GM12878 (cell line): ENCODE measurements around the gene MYCBPAP. TPM values are rescaled to one million over a fixed set of nuclear protein-coding genes. Genes with fewer than 3 reads are reported as not detected.

ENCODE experiments used
- ATAC-seq: fragments of 200-7000 bp; cut with Tn5 transposase; 3 replicates; pipeline ENCODE4 v1.9.1; 2020; ENCODE audit warnings: mild to moderate bottlenecking, moderate library complexity
- BruUV-seq: library from RNA; stranded (reverse); fragments of 400-500 nt; replicated peaks from 2 replicates; lab custom pipeline; 2021; lab: Mats Ljungman, UMichigan
- CTCF ChIA-PET: fragments of 300-600 bp; sonication (Branson Sonifier 250); formaldehyde crosslinking; extraction: SDS; loops from one replicate; lab custom pipeline; 2021; ENCODE audit warnings: inconsistent platforms; lab: Yijun Ruan, JAX
- POLR2A ChIA-PET: fragments of 350-600 bp; formaldehyde crosslinking; extraction: SDS; loops from one replicate; lab custom pipeline; 2021; ENCODE audit warnings: inconsistent platforms; lab: Charles Lee
- RAD21 ChIA-PET: fragments of 300-600 bp; sonication (Branson Sonifier 250); formaldehyde crosslinking; loops from one replicate; lab custom pipeline; 2023; ENCODE audit warnings: antibody characterized with exemption; ENCODE audit not compliant: unreplicated experiment; lab: Charles Lee
- SMC1A ChIA-PET: fragments of 300-600 bp; sonication (Branson Sonifier 250); formaldehyde crosslinking; loops from one replicate; lab custom pipeline; 2023; ENCODE audit not compliant: unreplicated experiment, uncharacterized antibody; lab: Charles Lee
- DNase-seq: peaks from one replicate; pipeline ENCODE4 v3.0.0-alpha.2; 2011; ENCODE audit warnings: low read depth, low spot score
- FAIRE-seq: peaks from 3 replicates; lab custom pipeline; 2011; peaks lifted over from hg19 to GRCh38; lab: Jason Lieb, UNC
- H2AFZ ChIP-seq: 2 replicates; pipeline ENCODE4 v1.6.0; 2011; ENCODE audit warnings: low read depth, low read length, control low read depth; ENCODE audit not compliant: control insufficient read depth
- H3K27ac ChIP-seq: 2 replicates; pipeline ENCODE4 v1.5.1; 2011; ENCODE audit warnings: control low read depth; ENCODE audit not compliant: control insufficient read depth, insufficient read depth
- H3K27me3 ChIP-seq, 2 experiments: replicated peaks in 1 of 2; 2 replicates each; pipeline versions ENCODE4 v1.6.0 to v1.6.1; 2011; ENCODE audit warnings: low read length in 1 of 2; ENCODE audit not compliant: control insufficient read depth in 2 of 2, insufficient read depth in 2 of 2
- H3K36me3 ChIP-seq, 2 experiments: 2 replicates each; pipeline ENCODE4 v1.5.1; 2011; ENCODE audit warnings: low read length in 1 of 2; ENCODE audit not compliant: control insufficient read depth in 2 of 2, insufficient read depth in 2 of 2
- H3K4me1 ChIP-seq: 2 replicates; pipeline ENCODE4 v1.6.1; 2011; ENCODE audit warnings: mild to moderate bottlenecking, low read length, moderate library complexity, mixed read lengths; ENCODE audit not compliant: control insufficient read depth, insufficient read depth
- H3K4me2 ChIP-seq: 2 replicates; pipeline ENCODE4 v1.6.0; 2011; ENCODE audit warnings: control low read depth; ENCODE audit not compliant: control insufficient read depth, insufficient read depth
- H3K4me3 ChIP-seq: fragments of 200-600 bp; sonication (generic); 2 replicates; pipeline ENCODE4 v1.5.1; 2016
- H3K79me2 ChIP-seq: 2 replicates; pipeline ENCODE4 v1.6.0; 2011; ENCODE audit warnings: low read length; ENCODE audit not compliant: control insufficient read depth, insufficient read depth
- H3K9ac ChIP-seq: 2 replicates; pipeline ENCODE4 v1.8.0; 2011; ENCODE audit warnings: low read length, control low read depth, mixed read lengths; ENCODE audit not compliant: control insufficient read depth, insufficient read depth
- H3K9me3 ChIP-seq: replicated peaks from 3 replicates; pipeline ENCODE4 v1.5.1; 2011; ENCODE audit warnings: mild to moderate bottlenecking, low read length; ENCODE audit not compliant: control insufficient read depth, insufficient read depth
- H4K20me1 ChIP-seq: 2 replicates; pipeline ENCODE4 v1.6.0; 2011; ENCODE audit not compliant: control insufficient read depth, insufficient read depth
- CBX5 ChIP-seq: sonication (generic); IDR thresholded peaks from 2 replicates; pipeline ENCODE4 v1.6.1; 2016; ENCODE audit warnings: low read depth, moderate library complexity, mild to moderate bottlenecking, inconsistent platforms
- DPF2 ChIP-seq: fragments of 450-650 bp; IDR thresholded peaks from 2 replicates; pipeline ENCODE4 v1.6.1; 2017; ENCODE audit warnings: mild to moderate bottlenecking
- EGR1 ChIP-seq, 2 experiments: IDR thresholded peaks; 1 replicate in 1 of 2; 2 replicates in 1 of 2; pipeline ENCODE4 v1.6.1; 2011 to 2012; ENCODE audit warnings: low read depth in 2 of 2, low read length in 2 of 2, borderline replicate concordance in 1 of 2, mild to moderate bottlenecking in 1 of 2, moderate library complexity in 1 of 2
- ETV6 ChIP-seq, 2 experiments: fragments of 450-650 bp in 1 of 2; IDR thresholded peaks in 1 of 2; conservative IDR thresholded peaks in 1 of 2; 2 replicates each; pipeline ENCODE4 v1.6.1; 2014; ENCODE audit warnings: antibody characterized with exemption in 1 of 2, borderline replicate concordance in 1 of 2, low read depth in 1 of 2, mild to moderate bottlenecking in 1 of 2, moderate library complexity in 1 of 2
- GATAD2B ChIP-seq: fragments of 450-650 bp; conservative IDR thresholded peaks from 2 replicates; pipeline ENCODE4 v1.6.1; 2017; ENCODE audit warnings: low read depth, mild to moderate bottlenecking, moderate library complexity
- HDGF ChIP-seq: fragments of 450-650 bp; IDR thresholded peaks from 2 replicates; pipeline ENCODE4 v1.6.1; 2016; ENCODE audit warnings: antibody characterized with exemption
- IRF4 ChIP-seq: IDR thresholded peaks from 2 replicates; pipeline ENCODE4 v1.6.1; 2011; ENCODE audit warnings: low read depth, low read length
- KLF5 ChIP-seq: fragments of 450-650 bp; IDR thresholded peaks from 2 replicates; pipeline ENCODE4 v1.6.1; 2014; ENCODE audit warnings: mild to moderate bottlenecking; ENCODE audit not compliant: partially characterized antibody
- MYB ChIP-seq: fragments of 150-350 bp; IDR thresholded peaks from 2 replicates; pipeline ENCODE4 v1.6.1; 2014; ENCODE audit warnings: mild to moderate bottlenecking, low read depth, low read length, borderline replicate concordance
- NR2C2 ChIP-seq: IDR thresholded peaks from 2 replicates; pipeline ENCODE4 v1.6.1; 2011; ENCODE audit warnings: borderline replicate concordance, low read depth; ENCODE audit not compliant: control insufficient read depth, insufficient read length
- NR2F1 ChIP-seq: fragments of 450-650 bp; conservative IDR thresholded peaks from 2 replicates; pipeline ENCODE4 v1.6.1; 2017; ENCODE audit warnings: mild to moderate bottlenecking
- RFX5 ChIP-seq: IDR thresholded peaks from 2 replicates; pipeline ENCODE4 v1.6.1; 2011; ENCODE audit warnings: low read depth, low read length, improper control_type of control experiment
- SMAD5 ChIP-seq: IDR thresholded peaks from 2 replicates; pipeline ENCODE4 v1.6.1; 2016; ENCODE audit warnings: antibody characterized with exemption, low read depth
- TARDBP ChIP-seq: IDR thresholded peaks from 2 replicates; pipeline ENCODE4 v1.6.1; 2016; ENCODE audit warnings: borderline replicate concordance
- TCF12 ChIP-seq: IDR thresholded peaks from 2 replicates; pipeline ENCODE4 v1.6.1; 2011; ENCODE audit warnings: low read depth, mild to moderate bottlenecking, low read length
- TCF7 ChIP-seq: IDR thresholded peaks from 2 replicates; pipeline ENCODE4 v1.6.1; 2014; ENCODE audit warnings: antibody characterized with exemption, borderline replicate concordance
- WGBS: methylation state at CpG from one replicate; pipeline ENCODE4 v1.1.6; 2016; ENCODE audit warnings: low lambda C conversion rate; ENCODE audit not compliant: insufficient replicate concordance, insufficient coverage; ENCODE audit errors: missing lambda C conversion rate; 5-methylcytosine and 5-hydroxymethylcytosine counted together
- in situ Hi-C: fragments of 300-500 bp; cut with MboI; formaldehyde crosslinking; loops from 9 replicates; pipeline ENCODE4 v1.14.3; 2018; ENCODE audit warnings: mixed read lengths
- intact Hi-C: fragments of 100-400 bp; cut with micrococcal nuclease; formaldehyde crosslinking; loops from one replicate; pipeline ENCODE4 v1.14.2; 2022; ENCODE audit not compliant: unreplicated experiment
- polyA plus RNA-seq, 11 experiments: library from polyadenylated mRNA; depleted of rRNA in 4 of 11; unstranded in 6 of 11; stranded (reverse) in 5 of 11; fragments of >200 nt; fragmentation: Nextera tagmentation in 4 of 11; fragmentation: Illumina TruSeq in 1 of 11; extraction: Ambion mirVana in 4 of 11; extraction: Trizol in 1 of 11; gene quantifications; 1 replicate in 1 of 11; 2 replicates in 10 of 11; pipeline versions ENCODE4 v1.2.1 to v1.2.3, GENCODE V29; 2011 to 2016; ENCODE audit warnings: inconsistent platforms in 2 of 11, missing spikeins in 2 of 11, low read depth in 1 of 11
- total RNA-seq, 4 experiments: library from RNA; depleted of rRNA in 3 of 4; stranded (reverse); fragments of >200 nt in 3 of 4; fragmentation: Illumina TruSeq in 1 of 4; extraction: Trizol in 1 of 4; gene quantifications; 2 replicates each; pipeline versions ENCODE4 v1.2.1 to v1.2.3, GENCODE V29; 2013 to 2021
- TF ChIP-seq, protein P1 (sequence below): fragments of 450-650 bp; IDR thresholded peaks from 2 replicates; pipeline ENCODE4 v1.6.1; 2016; ENCODE audit warnings: mild to moderate bottlenecking
- TF ChIP-seq, protein P2 (sequence below): fragments of 450-650 bp; IDR thresholded peaks from 2 replicates; pipeline ENCODE4 v1.6.1; 2016; ENCODE audit warnings: mild to moderate bottlenecking
- TF ChIP-seq, protein P3 (sequence below): fragments of 450-650 bp; IDR thresholded peaks from 2 replicates; pipeline ENCODE4 v1.6.1; 2017; ENCODE audit warnings: borderline replicate concordance

Gene MYCBPAP
- total and polyA plus RNA-seq, 10 of the 15 experiments (the other 5 are each of a cell fraction or from before 2014, with no cell fraction given) = 0.23 to 2.7 (median 1.5) TPM

DNA sequence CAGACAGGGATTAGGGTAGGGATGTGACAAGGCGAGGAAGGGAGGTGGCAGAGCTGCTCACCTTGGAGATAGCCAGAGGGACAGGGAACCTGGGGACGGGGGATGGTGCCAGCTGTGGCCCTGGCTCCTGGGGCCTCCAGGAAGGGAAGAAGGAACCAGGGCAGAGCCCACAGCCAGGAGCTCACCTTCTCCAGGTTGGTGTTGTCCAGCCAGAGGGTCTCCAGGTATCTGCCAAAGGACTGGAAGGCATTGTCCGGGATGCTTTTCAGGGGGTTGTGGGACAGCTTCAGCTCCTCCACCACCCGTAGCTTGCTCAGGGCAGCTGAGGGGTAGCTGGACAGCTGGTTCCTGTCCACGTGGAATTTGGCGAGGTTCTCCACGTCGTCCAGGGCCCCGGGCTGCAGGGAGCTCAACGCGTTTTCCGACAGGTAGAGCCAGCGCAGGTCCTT, 40.4 kb upstream of the MYCBPAP start (continued):
- TF ChIP-seq MYB (no peak), ETV6 (conservative IDR thresholded peaks at IDR 0.05 in 1 of 2, IDR thresholded peaks at IDR 0.05 in 1 of 2; ENCODE audit: borderline replicate concordance in 1 of 2, low read depth in 1 of 2) (no peak), GATAD2B (no peak), EGR1 (IDR thresholded peaks at IDR 0.05; ENCODE audit: borderline replicate concordance in 1 of 2, low read depth in 2 of 2, low read length in 2 of 2) (no peak)

DNA sequence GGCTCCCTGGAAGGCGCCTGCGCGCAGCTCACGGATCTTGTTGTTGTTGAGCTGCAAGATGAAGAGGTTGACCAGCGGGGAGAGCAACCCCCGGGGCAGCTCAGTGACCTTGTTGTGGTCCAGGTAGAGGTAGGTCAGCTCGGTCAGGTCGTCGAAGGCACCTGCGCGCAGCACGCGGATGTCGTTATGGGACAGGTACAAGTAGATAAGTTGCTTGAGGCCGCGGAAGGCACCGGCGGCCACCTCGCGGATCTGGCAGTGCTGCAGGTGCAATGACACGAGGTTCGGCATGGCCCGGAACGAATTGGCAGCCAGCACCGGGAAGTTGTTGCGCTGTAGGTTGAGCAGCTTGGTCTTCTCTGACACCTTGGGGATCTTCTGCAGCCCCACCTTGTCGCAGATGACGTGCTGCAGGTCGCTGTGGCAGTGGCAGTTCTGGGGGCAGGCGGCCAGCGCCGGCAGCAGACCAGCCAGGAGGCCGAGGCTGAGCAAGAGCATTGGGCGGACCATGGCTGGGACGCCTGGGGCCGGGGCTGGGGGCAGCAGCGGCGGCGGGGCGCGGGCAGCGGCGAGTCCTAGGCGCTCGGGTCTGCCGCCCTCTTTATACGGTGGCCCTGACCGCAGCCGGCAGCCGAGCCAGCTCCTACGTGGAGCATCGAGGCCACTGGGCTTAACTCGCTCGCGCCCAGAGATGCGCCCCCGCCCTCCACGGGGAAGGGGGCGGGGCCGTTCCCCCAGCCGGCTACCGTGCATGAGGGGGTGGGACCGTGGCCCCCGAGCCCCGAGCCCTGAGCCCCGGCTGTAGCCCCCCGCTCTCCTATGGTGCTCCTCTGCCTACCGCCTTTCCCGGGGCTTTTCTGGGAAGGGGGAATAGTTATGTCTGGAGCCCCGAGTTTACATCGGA, 39.7 kb upstream of the MYCBPAP start, which contains the start of gene CHAD:
CHAD (minus strand) TSS at position 577 of the 904 bp plus-strand sequence; CDS start at position 510, 67 bp downstream.
- no peak within 1 kb of the TSS for H3K4me2 ChIP-seq
- BruUV-seq = no TSS peak
- FAIRE-seq = no peak
- POLR2A ChIA-PET = no interaction called here
- no peak within 1 kb of the TSS for H2AFZ ChIP-seq
- H4K20me1 ChIP-seq = no peaks in the 10 kb centered on the region
- no peaks in the 10 kb centered on the region for H3K36me3 ChIP-seq
- ATAC-seq = no peak
- no peak within 1 kb of the TSS for H3K4me3 ChIP-seq
- no peak for DNase-seq
- TF ChIP-seq HDGF (no peak), TARDBP (no peak), KLF5 (no peak), DPF2 (no peak), MYB (no peak), IRF4 (no peak), NR2F1 (no peak), CBX5 (no peak), TCF12 (no peak), SMAD5 (no peak), NR2C2 (no peak), GATAD2B (no peak), TCF7 (no peak), RFX5 (no peak)
- TF ChIP-seq, protein P1, sequence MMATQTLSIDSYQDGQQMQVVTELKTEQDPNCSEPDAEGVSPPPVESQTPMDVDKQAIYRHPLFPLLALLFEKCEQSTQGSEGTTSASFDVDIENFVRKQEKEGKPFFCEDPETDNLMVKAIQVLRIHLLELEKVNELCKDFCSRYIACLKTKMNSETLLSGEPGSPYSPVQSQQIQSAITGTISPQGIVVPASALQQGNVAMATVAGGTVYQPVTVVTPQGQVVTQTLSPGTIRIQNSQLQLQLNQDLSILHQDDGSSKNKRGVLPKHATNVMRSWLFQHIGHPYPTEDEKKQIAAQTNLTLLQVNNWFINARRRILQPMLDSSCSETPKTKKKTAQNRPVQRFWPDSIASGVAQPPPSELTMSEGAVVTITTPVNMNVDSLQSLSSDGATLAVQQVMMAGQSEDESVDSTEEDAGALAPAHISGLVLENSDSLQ = no peak
- TF ChIP-seq, protein P2, sequence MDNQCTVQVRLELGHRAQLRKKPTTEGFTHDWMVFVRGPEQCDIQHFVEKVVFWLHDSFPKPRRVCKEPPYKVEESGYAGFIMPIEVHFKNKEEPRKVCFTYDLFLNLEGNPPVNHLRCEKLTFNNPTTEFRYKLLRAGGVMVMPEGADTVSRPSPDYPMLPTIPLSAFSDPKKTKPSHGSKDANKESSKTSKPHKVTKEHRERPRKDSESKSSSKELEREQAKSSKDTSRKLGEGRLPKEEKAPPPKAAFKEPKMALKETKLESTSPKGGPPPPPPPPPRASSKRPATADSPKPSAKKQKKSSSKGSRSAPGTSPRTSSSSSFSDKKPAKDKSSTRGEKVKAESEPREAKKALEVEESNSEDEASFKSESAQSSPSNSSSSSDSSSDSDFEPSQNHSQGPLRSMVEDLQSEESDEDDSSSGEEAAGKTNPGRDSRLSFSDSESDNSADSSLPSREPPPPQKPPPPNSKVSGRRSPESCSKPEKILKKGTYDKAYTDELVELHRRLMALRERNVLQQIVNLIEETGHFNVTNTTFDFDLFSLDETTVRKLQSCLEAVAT = no peak
- TF ChIP-seq, protein P3, sequence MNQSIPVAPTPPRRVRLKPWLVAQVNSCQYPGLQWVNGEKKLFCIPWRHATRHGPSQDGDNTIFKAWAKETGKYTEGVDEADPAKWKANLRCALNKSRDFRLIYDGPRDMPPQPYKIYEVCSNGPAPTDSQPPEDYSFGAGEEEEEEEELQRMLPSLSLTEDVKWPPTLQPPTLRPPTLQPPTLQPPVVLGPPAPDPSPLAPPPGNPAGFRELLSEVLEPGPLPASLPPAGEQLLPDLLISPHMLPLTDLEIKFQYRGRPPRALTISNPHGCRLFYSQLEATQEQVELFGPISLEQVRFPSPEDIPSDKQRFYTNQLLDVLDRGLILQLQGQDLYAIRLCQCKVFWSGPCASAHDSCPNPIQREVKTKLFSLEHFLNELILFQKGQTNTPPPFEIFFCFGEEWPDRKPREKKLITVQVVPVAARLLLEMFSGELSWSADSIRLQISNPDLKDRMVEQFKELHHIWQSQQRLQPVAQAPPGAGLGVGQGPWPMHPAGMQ = no peak
- no peak within 1 kb of the TSS for H3K9ac ChIP-seq
- in situ Hi-C loops = no loop called here
- intact Hi-C loops = no loop called here
- CTCF ChIA-PET = interaction anchor here (0.6 to 0.7 kb wide), 2 partner anchors 104 to 107 kb away, joined by 3 read pairs; no protein-coding TSS in a partner anchor
- no peaks in the 10 kb centered on the region for H3K79me2 ChIP-seq
- no peak within 1 kb of the TSS for H3K27ac ChIP-seq
- WGBS = 52% methylated on average over 52 of the region's 71 CpGs
- H3K4me1 ChIP-seq = no peaks in the 10 kb centered on the region
- RAD21 ChIA-PET = no interaction called here
- SMC1A ChIA-PET = no interaction called here
- no peaks in the 10 kb centered on the region for H3K9me3 ChIP-seq
- H3K27me3 ChIP-seq = peaks cover 0 to 3% of the 10 kb centered on the region in 2 experiments; a peak in 2 of 4 replicates
